Measurements from ENCODE around the gene TMEM151B.

Gene TMEM151B

DNA sequence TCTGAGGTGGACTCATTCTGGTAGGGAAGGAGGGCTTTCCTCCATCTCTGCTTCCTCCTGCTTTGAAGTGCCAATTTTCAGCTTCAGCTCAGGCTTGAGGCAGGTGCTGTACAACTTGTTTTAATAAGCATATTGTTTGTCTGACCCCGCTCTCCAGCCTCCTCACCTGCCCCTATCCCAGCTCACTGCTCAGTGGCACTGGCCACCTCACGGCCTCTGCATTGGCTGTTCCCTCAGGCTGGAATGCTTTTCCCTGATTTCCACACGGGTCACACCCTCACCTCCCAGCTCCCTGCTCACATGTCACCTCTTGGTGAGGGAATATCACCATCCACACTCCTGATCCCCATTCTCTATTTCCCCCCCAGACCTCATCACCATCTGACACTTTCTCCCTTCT, 28.6 kb downstream of the TMEM151B start:
- H3K27ac ChIP-seq (ENCODE audit: poor library complexity, severe bottlenecking) = no peak overlapping the region
- H3K9me3 ChIP-seq (ENCODE audit: severe bottlenecking) = no peaks in the 10 kb centered on the region
- DNase-seq (ENCODE audit: low spot score) (no peak), ATAC-seq (ENCODE audit: low read depth) (no peak)
- H3K4me3 ChIP-seq (ENCODE audit: severe bottlenecking) = no peak overlapping the region
- peaks cover 23% of the 10 kb centered on the region for H3K36me3 ChIP-seq (ENCODE audit: low read depth)
- no peaks in the 10 kb centered on the region for H3K4me1 ChIP-seq (ENCODE audit: insufficient read depth, poor library complexity, severe bottlenecking)
- peaks cover 26% of the 10 kb centered on the region for H3K27me3 ChIP-seq (ENCODE audit: insufficient read depth, poor library complexity, severe bottlenecking)
- TF ChIP-seq, protein P1, sequence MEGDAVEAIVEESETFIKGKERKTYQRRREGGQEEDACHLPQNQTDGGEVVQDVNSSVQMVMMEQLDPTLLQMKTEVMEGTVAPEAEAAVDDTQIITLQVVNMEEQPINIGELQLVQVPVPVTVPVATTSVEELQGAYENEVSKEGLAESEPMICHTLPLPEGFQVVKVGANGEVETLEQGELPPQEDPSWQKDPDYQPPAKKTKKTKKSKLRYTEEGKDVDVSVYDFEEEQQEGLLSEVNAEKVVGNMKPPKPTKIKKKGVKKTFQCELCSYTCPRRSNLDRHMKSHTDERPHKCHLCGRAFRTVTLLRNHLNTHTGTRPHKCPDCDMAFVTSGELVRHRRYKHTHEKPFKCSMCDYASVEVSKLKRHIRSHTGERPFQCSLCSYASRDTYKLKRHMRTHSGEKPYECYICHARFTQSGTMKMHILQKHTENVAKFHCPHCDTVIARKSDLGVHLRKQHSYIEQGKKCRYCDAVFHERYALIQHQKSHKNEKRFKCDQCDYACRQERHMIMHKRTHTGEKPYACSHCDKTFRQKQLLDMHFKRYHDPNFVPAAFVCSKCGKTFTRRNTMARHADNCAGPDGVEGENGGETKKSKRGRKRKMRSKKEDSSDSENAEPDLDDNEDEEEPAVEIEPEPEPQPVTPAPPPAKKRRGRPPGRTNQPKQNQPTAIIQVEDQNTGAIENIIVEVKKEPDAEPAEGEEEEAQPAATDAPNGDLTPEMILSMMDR (IDR thresholded peaks at IDR 0.05; ENCODE audit: poor library complexity, severe bottlenecking) = no peak

DNA sequence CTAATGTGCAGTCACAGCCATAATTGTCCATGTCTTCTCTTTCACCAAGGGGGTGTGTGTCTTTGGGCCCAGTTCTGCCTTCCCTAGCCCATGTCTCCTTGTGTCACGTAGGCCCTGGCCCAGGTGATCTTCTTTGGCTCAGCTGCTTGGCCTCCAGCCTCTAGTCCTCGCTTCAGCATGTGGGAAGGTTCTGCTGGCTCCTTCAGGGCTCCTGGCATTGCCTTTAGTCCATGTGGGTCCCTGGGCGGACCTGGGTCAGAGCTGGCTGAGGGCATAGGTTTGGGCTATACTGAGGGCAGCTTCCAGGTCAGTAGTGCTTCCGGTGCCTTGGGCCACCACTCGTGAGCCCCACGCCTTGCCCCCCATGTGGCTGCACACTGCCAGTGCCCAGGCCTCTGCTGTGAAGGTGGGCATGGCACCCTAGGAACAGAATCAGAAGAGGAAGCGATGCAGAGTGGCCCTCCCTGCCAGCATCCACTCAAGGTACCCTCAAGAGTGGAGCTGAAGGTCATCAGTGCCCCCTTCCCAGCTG, 30.1 kb downstream of the TMEM151B start:
- ATAC-seq (ENCODE audit: low read depth) (no peak), DNase-seq (ENCODE audit: low spot score) (no peak)
- TF ChIP-seq, protein P1 (IDR thresholded peaks at IDR 0.05; ENCODE audit: poor library complexity, severe bottlenecking) = no peak
- Histone ChIP-seq H3K36me3 (ENCODE audit: low read depth) (peaks cover 38% of the 10 kb centered on the region), H3K27me3 (ENCODE audit: insufficient read depth, poor library complexity, severe bottlenecking) (peaks cover 26% of the 10 kb centered on the region), H3K4me1 (ENCODE audit: insufficient read depth, poor library complexity, severe bottlenecking) (no peaks in the 10 kb centered on the region), H3K4me3 (ENCODE audit: severe bottlenecking) (no peak overlapping the region), H3K27ac (ENCODE audit: poor library complexity, severe bottlenecking) (no peak overlapping the region), H3K9me3 (ENCODE audit: severe bottlenecking) (no peaks in the 10 kb centered on the region)

DNA sequence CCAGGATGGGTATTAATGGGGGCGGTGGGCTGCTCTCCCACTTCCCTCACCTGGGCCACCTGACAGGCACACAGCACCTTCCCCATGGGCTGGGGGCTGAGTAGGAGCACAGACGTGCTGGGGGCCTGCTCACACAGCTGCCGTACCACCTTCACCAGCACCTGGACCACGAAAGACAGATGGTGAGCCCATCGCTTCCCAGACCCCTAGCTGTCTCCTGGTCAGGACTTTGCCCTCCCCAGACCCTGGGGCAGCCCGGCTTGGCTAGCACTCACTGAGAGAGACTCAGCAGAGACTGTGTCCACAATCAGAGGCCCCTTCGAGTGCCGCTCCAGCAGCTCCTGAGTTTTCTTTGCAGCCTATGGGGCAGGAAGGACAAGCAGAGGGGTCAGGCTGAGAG, 30.9 kb downstream of the TMEM151B start:
- Histone ChIP-seq H3K9me3 (ENCODE audit: severe bottlenecking) (no peaks in the 10 kb centered on the region), H3K27ac (ENCODE audit: poor library complexity, severe bottlenecking) (no peak overlapping the region), H3K4me1 (ENCODE audit: insufficient read depth, poor library complexity, severe bottlenecking) (no peaks in the 10 kb centered on the region), H3K27me3 (ENCODE audit: insufficient read depth, poor library complexity, severe bottlenecking) (peaks cover 22% of the 10 kb centered on the region), H3K4me3 (ENCODE audit: severe bottlenecking) (no peak overlapping the region), H3K36me3 (ENCODE audit: low read depth) (peaks cover 43% of the 10 kb centered on the region)
- TF ChIP-seq, protein P1 (IDR thresholded peaks at IDR 0.05; ENCODE audit: poor library complexity, severe bottlenecking) = no peak
- DNase-seq (ENCODE audit: low spot score) = no peak
- no peak for ATAC-seq (ENCODE audit: low read depth)

DNA sequence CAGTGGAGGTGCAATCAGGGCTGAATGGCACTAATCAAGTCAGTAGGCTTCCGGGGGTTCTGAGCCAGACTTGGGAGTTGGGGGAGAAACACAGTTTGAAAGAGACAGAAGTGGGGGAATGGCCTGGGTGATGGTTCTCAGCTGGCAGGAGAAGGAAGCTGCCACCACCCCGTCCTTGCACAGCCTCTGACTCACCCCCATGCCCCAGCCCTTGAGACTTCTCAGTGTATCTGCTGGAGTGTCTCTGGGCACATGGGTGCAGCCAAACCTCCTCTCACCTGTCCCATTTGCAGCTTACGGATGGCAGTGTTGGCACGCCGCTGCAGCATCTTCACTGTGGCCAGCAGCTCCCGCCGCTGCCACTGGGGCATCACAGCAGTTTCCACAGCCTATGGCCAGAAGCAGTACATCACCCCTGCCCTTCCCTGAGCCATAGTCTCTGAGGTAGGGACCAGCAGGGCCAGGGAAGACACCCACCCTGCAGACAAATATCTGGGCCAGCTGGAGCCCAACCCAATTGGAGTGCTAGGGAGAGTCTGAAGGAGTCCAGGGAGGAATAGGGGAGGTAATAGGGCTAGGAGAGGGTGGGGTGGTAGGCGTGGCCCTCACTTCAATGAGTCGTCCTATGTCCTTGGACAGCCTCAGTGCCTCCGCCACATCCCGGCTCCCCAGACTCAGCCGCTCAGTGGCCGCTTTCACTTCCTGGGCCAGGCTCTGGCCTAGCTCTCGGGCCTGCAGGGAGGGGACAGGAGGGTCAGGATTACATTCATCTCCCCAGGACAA, 31.7 kb downstream of the TMEM151B start:
- Histone ChIP-seq H3K4me3 (ENCODE audit: severe bottlenecking) (no peak overlapping the region), H3K27ac (ENCODE audit: poor library complexity, severe bottlenecking) (no peak overlapping the region), H3K27me3 (ENCODE audit: insufficient read depth, poor library complexity, severe bottlenecking) (peaks cover 13% of the 10 kb centered on the region), H3K4me1 (ENCODE audit: insufficient read depth, poor library complexity, severe bottlenecking) (no peaks in the 10 kb centered on the region), H3K9me3 (ENCODE audit: severe bottlenecking) (no peaks in the 10 kb centered on the region), H3K36me3 (ENCODE audit: low read depth) (peaks cover 43% of the 10 kb centered on the region)
- ATAC-seq (ENCODE audit: low read depth) (no peak), DNase-seq (ENCODE audit: low spot score) (no peak)
- TF ChIP-seq, protein P1 (IDR thresholded peaks at IDR 0.05; ENCODE audit: poor library complexity, severe bottlenecking) = no peak

DNA sequence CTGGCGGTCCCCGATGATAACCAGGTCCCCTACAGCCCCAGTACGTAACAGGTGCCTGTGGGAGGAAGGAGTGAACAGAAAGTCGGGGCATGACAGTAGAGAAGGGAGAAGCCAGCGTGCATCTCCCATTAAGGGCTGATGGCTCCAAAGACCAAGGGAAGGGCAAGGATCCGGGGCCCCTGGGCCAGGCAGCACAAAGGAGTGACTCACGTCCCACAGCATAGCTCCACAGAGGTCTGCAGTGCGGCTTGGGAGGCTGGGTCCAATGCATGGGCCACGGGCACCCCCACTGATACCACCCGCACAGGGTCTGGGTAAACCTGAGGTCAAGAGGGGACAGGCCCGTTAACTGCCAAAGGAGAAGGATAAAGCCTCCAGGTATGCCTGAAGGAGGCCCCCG, 32.6 kb downstream of the TMEM151B start:
- Histone ChIP-seq H3K4me1 (ENCODE audit: insufficient read depth, poor library complexity, severe bottlenecking) (no peaks in the 10 kb centered on the region), H3K27ac (ENCODE audit: poor library complexity, severe bottlenecking) (no peak overlapping the region), H3K9me3 (ENCODE audit: severe bottlenecking) (no peaks in the 10 kb centered on the region), H3K27me3 (ENCODE audit: insufficient read depth, poor library complexity, severe bottlenecking) (peaks cover 5% of the 10 kb centered on the region), H3K36me3 (ENCODE audit: low read depth) (peaks cover 44% of the 10 kb centered on the region), H3K4me3 (ENCODE audit: severe bottlenecking) (no peak overlapping the region)
- no peak for ATAC-seq (ENCODE audit: low read depth)
- TF ChIP-seq, protein P1 (IDR thresholded peaks at IDR 0.05; ENCODE audit: poor library complexity, severe bottlenecking) = no peak
- DNase-seq (ENCODE audit: low spot score) = no peak
